ENCODE measurements around the gene KITLG.

- no peak for TF ChIP-seq CTCF (conservative IDR thresholded peaks at IDR 0.05; ENCODE audit: low read depth, low read length)
- TF ChIP-seq EZH2 (IDR thresholded peaks at IDR 0.05; ENCODE audit: borderline replicate concordance, low read depth, low read length, poor library complexity, severe bottlenecking), result no peak
Measured at GRCh38 chr12:88495031-88495430, 85.2 kb downstream of the KITLG start.
